HCT116 (cell line): ENCODE results near the gene BTN1A1.

Experiments used
- CEBPB ChIP-seq: IDR thresholded peaks from 2 replicates; pipeline ENCODE4 v1.6.1; 2012; ENCODE audit warnings: low read depth
- CTCF ChIP-seq, 3 experiments: fragments of 200-600 bp in 1 of 3; sonication (generic) in 1 of 3; IDR thresholded peaks in 2 of 3; conservative IDR thresholded peaks in 1 of 3; 2 replicates each; pipeline ENCODE4 v1.5.1; 2012 to 2017; ENCODE audit warnings: low read depth in 2 of 3, low read length in 2 of 3, antibody characterized with exemption in 1 of 3, borderline replicate concordance in 1 of 3, control low read depth in 1 of 3, mild to moderate bottlenecking in 1 of 3, mixed read lengths in 1 of 3, mixed run types in 1 of 3, moderate library complexity in 1 of 3; ENCODE audit not compliant: insufficient read depth in 1 of 3
- EGR1 ChIP-seq: IDR thresholded peaks from 2 replicates; pipeline ENCODE4 v1.6.1; 2012; ENCODE audit warnings: low read depth
- EZH2 ChIP-seq: fragments of 200-600 bp; sonication (generic); IDR thresholded peaks from 2 replicates; pipeline ENCODE4 v1.6.1; 2017; ENCODE audit warnings: antibody characterized with exemption, mixed run types
- EZH2phosphoT487 ChIP-seq: fragments of 200-600 bp; IDR thresholded peaks from 2 replicates; pipeline ENCODE4 v1.6.1; 2018; ENCODE audit warnings: antibody characterized with exemption, borderline replicate concordance
- MAX ChIP-seq: IDR thresholded peaks from 2 replicates; pipeline ENCODE4 v1.6.1; 2012
- POLR2A ChIP-seq: IDR thresholded peaks from 2 replicates; pipeline ENCODE4 v1.7.0; 2011; ENCODE audit warnings: borderline replicate concordance; ENCODE audit not compliant: insufficient read depth, insufficient read length; ENCODE audit errors: extremely low read depth
- REST ChIP-seq: IDR thresholded peaks from 2 replicates; pipeline ENCODE4 v1.6.1; 2012; ENCODE audit warnings: low read depth
- SIN3A ChIP-seq: IDR thresholded peaks from 2 replicates; pipeline ENCODE4 v1.6.1; 2012; ENCODE audit warnings: low read depth
- SRF ChIP-seq: IDR thresholded peaks from 2 replicates; pipeline ENCODE4 v1.6.1; 2012; ENCODE audit warnings: low read depth
- TCF7L2 ChIP-seq: IDR thresholded peaks from 2 replicates; pipeline ENCODE4 v1.7.0; 2011; ENCODE audit warnings: borderline replicate concordance, inconsistent platforms; ENCODE audit not compliant: insufficient read depth, insufficient read length; ENCODE audit errors: extremely low read depth

- TF ChIP-seq EZH2 (no peak), CTCF (IDR thresholded peaks at IDR 0.05 in 2 of 3, conservative IDR thresholded peaks at IDR 0.05 in 1 of 3; ENCODE audit: borderline replicate concordance in 1 of 3, insufficient read depth in 1 of 3, low read depth in 2 of 3, low read length in 2 of 3) (no peak), EZH2phosphoT487 (no peak), POLR2A (no peak), SIN3A (no peak), CEBPB (no peak), SRF (no peak), REST (no peak), TCF7L2 (no peak), EGR1 (no peak), MAX (no peak)
Observed at GRCh38 chr6:26476896-26477295, 23.2 kb upstream of the BTN1A1 start.
